SKM-1 (cell line): ENCODE results near the gene HDHD5.
A peak's percentile ranks its signal among the peaks of the same experiment; 100 is the strongest.

Experiments
- DNase-seq: peaks from one replicate; lab custom pipeline; 2025; ENCODE audit not compliant: unreplicated experiment; lab: John Stamatoyannopoulos, UW

Gene HDHD5

GRCh38 chr22:17120711-17121232 is 38.3 kb downstream of the HDHD5 start:
- no peak for DNase-seq

GRCh38 chr22:17120281-17120680 is 38.8 kb downstream of the HDHD5 start:
- DNase-seq = no peak

GRCh38 chr22:17119481-17120202 is 39.4 kb downstream of the HDHD5 start:
- DNase-seq = no peak

GRCh38 chr22:17118342-17118741 is 40.7 kb downstream of the HDHD5 start:
- no peak for DNase-seq

DNA sequence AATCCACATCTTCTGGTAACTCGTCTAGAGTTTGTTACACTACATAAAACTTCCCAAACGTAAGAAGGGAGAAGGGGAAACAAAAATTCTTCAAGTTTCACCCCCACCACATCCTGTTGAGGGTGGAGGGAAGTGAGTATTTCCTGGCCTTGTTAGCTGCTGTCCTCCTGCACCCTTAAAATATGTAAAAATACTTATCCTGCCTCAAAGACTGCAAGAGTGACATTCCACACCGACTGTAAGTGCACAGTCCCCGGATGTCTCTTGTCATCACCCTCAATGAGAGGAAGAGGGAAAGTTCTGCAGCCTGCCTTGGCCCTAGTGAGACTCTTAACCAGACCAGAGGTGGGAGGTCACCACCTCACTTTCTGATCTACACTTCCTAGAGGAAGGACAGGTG is 41.2 kb downstream of the HDHD5 start:
- peak; percentile 39 for DNase-seq

- no peak for DNase-seq
These were observed 41.7 kb downstream of the HDHD5 start for GRCh38 chr22:17117400-17117799.

DNA sequence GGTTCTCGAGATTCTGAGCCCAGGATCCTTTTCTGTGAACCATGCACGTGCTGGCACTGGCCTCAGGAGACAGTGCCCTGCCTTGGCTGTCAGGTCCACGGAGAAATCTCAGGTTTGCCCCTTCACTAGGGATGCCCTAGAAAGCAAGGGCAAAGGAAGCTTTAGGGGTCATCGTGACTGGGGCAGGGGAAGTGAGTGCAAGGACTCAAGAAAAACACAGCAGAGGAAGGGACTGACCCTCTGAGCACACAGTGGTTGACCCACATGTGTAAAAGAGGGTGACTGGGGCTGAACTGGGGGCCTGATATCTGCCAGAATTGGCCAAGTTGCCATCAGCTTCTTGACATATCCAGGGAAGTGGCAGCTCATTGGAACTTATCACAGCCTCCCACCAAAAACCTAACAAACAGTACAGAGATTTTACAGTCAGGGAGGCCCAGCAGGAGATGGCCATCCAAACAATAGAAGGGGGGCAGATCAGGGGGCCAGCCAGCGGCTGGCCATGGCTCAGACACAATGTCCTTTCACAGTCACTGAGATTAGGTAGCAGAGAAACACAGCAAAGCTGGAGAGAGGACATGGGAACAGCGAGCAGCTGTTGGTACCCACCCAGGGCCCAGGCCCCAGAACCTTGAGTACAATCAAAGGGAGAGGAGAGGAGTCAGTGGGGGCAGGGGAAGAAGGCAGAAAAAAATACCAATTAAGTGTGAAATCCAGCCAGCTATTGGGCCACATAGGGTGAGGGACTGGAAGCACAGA is 42.3 kb downstream of the HDHD5 start:
- no peak for DNase-seq

DNA sequence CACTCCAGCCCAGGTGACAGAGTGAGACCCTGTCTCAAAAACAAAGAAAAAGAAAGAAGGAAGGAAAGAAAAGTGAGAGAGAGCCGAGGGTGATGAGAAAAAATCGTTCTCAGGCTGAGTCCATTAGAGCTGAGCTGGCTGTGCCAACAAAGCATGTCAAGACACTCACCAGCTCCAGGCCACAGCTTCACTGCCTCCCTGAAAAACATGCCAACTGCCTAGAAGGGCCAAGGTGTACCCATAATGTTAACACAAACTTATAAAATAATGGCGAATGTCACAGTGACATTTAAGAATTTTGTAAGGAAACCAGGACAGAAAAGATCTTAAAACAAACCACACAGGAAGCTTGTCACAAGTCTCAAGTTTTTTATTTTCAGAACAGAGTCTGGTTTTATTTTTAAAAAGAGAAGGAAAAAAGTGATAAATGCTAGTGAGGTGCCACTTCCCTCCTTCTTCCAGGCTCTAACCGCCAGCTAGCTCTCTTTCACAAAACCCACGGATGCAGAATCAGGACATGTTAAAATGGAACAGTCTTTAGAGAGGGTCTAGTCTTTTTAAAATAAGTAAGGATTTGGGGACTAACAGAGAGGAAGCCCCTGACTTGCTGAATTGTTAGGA is 43.0 kb downstream of the HDHD5 start:
- DNase-seq = no peak

- no peak for DNase-seq
These were observed 43.8 kb downstream of the HDHD5 start for GRCh38 chr22:17115236-17115635.

DNA sequence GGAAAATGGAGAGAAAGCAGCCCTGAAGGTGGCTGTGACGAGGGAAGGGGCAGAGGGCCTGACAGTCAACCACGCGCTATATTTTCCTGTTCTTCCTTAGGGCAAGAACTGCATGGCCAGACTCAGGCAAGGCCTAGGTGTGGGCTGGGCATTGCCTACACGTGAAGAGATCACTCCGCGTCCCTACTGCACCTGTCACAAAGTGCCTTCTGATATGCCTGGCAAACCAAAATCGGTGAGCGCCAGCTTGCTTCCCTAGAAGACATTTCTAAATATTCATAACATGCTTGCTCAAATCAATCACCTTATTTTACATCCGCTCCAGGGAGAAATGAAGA is 44.2 kb downstream of the HDHD5 start:
- no peak for DNase-seq

GRCh38 chr22:17114173-17114897 is 44.7 kb downstream of the HDHD5 start:
- DNase-seq = no peak

GRCh38 chr22:17113600-17113999 is 45.5 kb downstream of the HDHD5 start:
- no peak for DNase-seq

- DNase-seq = no peak
These were observed 46.5 kb downstream of the HDHD5 start for GRCh38 chr22:17112491-17113042.

DNA sequence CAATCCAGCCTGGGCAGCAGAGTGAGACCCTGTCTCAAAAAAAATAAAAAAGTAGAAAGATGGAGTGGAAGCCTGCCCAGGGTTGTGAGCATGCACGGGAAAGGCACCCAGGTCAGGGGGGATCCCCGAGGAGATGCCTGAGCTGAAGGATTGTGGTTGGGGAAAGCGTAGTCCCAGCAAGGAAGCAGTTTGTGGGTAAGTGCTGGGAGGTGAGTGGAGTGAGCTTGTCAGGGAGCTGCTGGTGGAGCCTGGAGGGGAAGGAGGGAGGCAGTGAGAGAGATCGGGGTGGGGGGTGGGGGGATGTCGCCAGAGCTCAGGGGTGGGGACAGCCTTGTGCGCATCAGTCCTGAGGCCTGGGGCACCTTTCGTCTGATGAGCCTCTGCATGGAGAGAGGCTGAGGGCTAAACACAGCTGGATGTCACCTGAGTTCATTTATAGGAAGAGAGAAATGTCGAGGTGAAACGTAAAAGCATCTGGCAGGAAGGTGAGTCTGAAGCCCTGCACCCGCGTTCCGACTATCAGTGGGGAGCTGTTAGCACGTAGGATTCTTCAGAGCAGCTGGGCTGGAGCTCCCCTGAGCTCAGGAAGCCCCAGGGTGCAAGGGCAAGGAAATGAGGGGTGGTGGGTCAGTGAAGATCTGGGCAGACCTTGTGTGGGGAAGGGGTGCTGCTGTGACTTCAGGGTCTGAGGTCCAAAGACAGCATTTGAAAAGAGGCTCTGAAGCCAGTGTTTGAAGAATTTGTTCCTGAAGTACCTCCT is 48.1 kb downstream of the HDHD5 start:
- no peak for DNase-seq

DNA sequence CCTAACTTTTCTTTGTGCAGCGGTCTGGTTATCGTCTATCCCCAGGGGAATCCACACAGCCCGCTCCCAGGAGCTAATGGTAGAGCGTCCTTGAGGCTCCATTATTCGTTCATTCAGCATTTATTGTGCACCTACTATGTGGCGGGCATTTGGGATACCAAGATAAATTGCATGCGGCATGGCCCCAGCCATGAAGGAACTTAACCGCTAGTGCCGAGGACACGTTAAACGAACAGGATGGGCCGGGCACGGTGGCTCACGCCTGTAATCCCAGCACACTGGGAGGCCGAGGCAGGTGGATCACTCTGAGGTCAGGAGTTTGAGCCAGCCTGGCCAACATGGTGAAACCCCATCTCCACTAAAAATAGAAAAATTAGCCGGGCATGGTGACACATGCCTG is 49.1 kb downstream of the HDHD5 start:
- no peak for DNase-seq

- no peak for DNase-seq
These were observed 49.8 kb downstream of the HDHD5 start for GRCh38 chr22:17109113-17109865.

- no peak for DNase-seq
These were observed 50.6 kb downstream of the HDHD5 start for GRCh38 chr22:17108256-17109112.

DNA sequence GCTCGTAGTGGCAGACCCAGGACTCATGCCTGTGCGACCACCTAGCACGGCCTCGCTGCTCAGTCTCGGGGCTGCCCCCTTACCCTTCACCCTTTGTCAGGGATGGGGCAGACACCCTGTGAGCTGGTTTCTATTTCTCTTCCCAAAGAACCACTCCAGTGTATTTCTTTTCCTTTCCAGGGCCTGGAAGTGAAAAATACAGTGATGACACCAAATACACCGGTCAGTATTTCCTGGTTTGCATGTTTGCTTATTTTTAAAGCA is 51.6 kb downstream of the HDHD5 start:
- DNase-seq = no peak
